ENCODE data around the gene HLA-DQA2.
A peak's percentile ranks its signal among the peaks of the same experiment; 100 is the strongest.
"Not testable (repeated sequence)": the region's sequence is repeated elsewhere in the genome, so short reads cannot be mapped to it uniquely, and the experiment has no call there.

Gene HLA-DQA2

DNA sequence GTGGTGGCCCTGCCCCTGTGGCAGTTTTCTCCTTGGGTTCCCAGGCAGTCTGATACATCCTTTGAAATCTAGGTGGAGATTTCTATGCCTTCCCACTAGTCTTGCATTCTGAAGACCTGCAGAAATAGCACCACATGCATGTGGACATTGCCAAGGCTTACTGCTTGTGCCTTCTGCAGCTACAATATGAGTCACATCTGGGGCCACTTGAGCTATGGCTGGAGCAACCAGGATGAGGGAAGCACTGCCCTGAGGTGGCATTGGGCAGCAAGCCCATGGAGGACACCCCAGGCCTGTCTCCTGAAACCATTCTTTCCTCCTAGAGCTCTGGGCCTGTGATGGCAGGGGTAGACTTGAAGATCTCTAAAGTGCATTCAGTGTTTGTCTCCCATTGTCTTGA lies 37.8 kb downstream of the HLA-DQA2 start:
- no peak for DNase-seq (ENCODE audit: low spot score)

DNA sequence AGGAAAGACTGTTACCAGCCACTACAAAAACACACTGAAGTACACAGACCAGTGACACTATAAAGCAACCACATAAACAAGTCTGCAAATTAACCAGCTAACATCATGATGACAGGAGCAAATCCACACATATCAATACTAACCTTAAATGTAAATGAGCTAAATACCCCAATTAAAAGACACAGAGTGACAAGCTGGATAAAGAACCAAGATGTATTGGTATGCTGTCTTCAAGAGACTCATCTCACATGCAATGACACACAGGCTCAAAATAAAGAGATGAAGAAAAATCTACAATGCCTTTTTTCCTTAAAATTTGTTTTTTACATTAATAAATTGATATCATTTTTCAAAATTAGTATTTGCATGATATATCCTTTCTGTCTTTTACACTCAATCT lies 41.7 kb downstream of the HLA-DQA2 start:
- not testable (repeated sequence) for DNase-seq (ENCODE audit: low spot score)

DNA sequence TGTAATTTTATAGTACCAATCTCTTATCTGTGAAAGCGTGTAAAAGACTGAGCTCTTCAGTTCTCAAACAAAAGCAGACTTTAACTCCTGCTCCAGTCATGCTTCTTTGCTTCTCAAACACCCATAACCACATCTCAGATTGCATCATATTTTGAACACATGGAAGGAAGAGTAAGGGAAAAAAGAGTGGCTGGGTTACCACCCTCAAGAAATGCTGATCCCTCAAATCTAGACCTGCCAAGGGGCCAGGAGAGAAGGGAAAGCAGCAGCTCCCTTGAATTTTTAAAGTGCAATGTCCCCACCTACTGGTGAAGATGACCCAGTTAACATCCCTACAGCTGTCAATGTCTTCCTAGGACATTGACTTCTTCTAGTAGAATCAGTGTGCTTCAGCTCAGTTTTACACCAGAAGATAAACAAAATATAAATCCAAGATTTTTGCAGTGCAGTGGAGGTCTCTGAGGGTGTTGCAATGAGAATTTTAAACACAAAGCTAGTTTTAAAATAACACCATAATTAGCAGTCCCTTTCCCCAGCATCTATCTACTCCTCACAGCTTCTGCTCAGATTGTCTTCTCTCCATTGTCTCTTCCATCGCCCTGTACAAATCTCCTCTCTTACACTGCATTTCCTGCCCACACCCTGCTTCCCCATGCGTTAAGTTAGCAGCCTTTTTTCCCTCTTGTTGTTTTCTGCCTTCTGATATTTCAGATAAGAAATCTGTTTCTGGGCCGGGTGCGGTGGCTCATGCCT lies 44.8 kb downstream of the HLA-DQA2 start:
- DNase-seq (ENCODE audit: low spot score), result peak; percentile 78

- no peak for DNase-seq (ENCODE audit: low spot score)
Measured at GRCh38 chr6:32790306-32790705, 49.1 kb downstream of the HLA-DQA2 start.

GRCh38 chr6:32792901-32793435 lies 51.8 kb downstream of the HLA-DQA2 start:
- no peak for DNase-seq (ENCODE audit: low spot score)

GRCh38 chr6:32794510-32794909 lies 53.3 kb downstream of the HLA-DQA2 start:
- no peak for DNase-seq (ENCODE audit: low spot score)
